ENCODE measurements around the gene B4GAT1. TPM values are rescaled to one million over a fixed set of nuclear protein-coding genes. Genes with fewer than 3 reads are reported as not detected.

B4GAT1 gene
- total and polyA plus RNA-seq, 2 of the 13 experiments (the other 11 are each of a cell fraction or from before 2014, with no cell fraction given): 40.4 to 109 TPM

DNA sequence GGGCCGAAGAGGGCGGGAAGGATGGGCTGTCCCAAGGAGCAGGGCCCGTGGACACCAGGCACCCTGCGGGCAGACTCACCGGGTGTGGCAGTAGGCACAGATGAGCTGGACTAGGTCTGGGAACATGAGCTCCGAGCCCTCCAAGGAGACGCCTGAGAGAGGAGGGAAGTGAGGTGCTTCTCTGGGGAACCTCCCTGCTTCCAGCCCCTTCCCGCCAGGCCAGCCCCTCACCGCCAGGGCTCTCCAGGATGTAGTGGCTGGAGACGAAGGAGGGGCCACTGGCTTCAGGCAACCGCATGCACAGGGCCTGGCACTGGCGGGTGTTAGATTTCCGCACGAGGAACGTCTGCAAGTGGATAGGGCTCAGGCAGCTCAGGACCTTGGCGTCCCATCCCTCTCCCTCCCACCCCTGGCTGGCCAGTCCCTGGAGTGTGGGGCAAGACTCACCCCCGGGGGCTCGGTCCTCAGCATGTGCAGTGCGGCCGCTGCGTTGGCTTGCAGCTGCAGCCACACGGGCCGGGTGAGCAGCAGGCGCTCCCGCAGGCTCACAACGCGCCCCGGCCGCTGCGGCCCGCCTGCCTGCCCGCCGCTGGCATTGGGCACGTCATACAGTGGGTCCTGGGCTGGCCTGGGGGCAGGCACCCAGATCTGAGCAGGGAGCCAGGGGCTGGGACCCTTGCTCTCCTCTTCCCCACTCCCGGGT is 11.7 kb downstream of the B4GAT1 start (continued):
- TF ChIP-seq, protein P1, sequence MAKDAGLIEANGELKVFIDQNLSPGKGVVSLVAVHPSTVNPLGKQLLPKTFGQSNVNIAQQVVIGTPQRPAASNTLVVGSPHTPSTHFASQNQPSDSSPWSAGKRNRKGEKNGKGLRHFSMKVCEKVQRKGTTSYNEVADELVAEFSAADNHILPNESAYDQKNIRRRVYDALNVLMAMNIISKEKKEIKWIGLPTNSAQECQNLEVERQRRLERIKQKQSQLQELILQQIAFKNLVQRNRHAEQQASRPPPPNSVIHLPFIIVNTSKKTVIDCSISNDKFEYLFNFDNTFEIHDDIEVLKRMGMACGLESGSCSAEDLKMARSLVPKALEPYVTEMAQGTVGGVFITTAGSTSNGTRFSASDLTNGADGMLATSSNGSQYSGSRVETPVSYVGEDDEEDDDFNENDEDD (CRISPR knock-in tag; IDR thresholded peaks at IDR 0.05; ENCODE audit: borderline replicate concordance): 0 out of 2 replicates have a peak, but pooled peaks have one; percentile 31
- 0 out of 2 replicates have a peak, but pooled peaks have one; percentile 11 for TF ChIP-seq SAFB2 (CRISPR knock-in tag; IDR thresholded peaks at IDR 0.05; ENCODE audit: borderline replicate concordance, low read depth)
- TF ChIP-seq, protein P2, sequence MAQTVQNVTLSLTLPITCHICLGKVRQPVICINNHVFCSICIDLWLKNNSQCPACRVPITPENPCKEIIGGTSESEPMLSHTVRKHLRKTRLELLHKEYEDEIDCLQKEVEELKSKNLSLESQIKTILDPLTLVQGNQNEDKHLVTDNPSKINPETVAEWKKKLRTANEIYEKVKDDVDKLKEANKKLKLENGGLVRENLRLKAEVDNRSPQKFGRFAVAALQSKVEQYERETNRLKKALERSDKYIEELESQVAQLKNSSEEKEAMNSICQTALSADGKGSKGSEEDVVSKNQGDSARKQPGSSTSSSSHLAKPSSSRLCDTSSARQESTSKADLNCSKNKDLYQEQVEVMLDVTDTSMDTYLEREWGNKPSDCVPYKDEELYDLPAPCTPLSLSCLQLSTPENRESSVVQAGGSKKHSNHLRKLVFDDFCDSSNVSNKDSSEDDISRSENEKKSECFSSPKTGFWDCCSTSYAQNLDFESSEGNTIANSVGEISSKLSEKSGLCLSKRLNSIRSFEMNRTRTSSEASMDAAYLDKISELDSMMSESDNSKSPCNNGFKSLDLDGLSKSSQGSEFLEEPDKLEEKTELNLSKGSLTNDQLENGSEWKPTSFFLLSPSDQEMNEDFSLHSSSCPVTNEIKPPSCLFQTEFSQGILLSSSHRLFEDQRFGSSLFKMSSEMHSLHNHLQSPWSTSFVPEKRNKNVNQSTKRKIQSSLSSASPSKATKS (CRISPR knock-in tag; IDR thresholded peaks at IDR 0.05): no peak
- no peak for TF ChIP-seq LCORL (IDR thresholded peaks at IDR 0.05)
- TF ChIP-seq LCORL (CRISPR knock-in tag; IDR thresholded peaks at IDR 0.05): no peak
- TF ChIP-seq ATM (IDR thresholded peaks at IDR 0.05; ENCODE audit: borderline replicate concordance): no peak
- no peak for TF ChIP-seq NFIC (IDR thresholded peaks at IDR 0.05; ENCODE audit: low read length)
- no peak for TF ChIP-seq ZFP36L1 (CRISPR knock-in tag; IDR thresholded peaks at IDR 0.05)
- TF ChIP-seq, protein P3, sequence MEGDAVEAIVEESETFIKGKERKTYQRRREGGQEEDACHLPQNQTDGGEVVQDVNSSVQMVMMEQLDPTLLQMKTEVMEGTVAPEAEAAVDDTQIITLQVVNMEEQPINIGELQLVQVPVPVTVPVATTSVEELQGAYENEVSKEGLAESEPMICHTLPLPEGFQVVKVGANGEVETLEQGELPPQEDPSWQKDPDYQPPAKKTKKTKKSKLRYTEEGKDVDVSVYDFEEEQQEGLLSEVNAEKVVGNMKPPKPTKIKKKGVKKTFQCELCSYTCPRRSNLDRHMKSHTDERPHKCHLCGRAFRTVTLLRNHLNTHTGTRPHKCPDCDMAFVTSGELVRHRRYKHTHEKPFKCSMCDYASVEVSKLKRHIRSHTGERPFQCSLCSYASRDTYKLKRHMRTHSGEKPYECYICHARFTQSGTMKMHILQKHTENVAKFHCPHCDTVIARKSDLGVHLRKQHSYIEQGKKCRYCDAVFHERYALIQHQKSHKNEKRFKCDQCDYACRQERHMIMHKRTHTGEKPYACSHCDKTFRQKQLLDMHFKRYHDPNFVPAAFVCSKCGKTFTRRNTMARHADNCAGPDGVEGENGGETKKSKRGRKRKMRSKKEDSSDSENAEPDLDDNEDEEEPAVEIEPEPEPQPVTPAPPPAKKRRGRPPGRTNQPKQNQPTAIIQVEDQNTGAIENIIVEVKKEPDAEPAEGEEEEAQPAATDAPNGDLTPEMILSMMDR (CRISPR knock-in tag; IDR thresholded peaks at IDR 0.05): 0 out of 2 replicates have a peak, but pooled peaks have one; percentile 10
- no peak for TF ChIP-seq HNF4A (CRISPR knock-in tag; IDR thresholded peaks at IDR 0.05)
- TF ChIP-seq, protein P4, sequence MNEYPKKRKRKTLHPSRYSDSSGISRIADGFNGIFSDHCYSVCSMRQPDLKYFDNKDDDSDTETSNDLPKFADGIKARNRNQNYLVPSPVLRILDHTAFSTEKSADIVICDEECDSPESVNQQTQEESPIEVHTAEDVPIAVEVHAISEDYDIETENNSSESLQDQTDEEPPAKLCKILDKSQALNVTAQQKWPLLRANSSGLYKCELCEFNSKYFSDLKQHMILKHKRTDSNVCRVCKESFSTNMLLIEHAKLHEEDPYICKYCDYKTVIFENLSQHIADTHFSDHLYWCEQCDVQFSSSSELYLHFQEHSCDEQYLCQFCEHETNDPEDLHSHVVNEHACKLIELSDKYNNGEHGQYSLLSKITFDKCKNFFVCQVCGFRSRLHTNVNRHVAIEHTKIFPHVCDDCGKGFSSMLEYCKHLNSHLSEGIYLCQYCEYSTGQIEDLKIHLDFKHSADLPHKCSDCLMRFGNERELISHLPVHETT (CRISPR knock-in tag; conservative IDR thresholded peaks at IDR 0.05): no peak
- no peak for TF ChIP-seq ZNF709 (CRISPR knock-in tag; IDR thresholded peaks at IDR 0.05)
- TF ChIP-seq ZNF839 (CRISPR knock-in tag; IDR thresholded peaks at IDR 0.05; ENCODE audit: borderline replicate concordance): no peak
- TF ChIP-seq, protein P5, sequence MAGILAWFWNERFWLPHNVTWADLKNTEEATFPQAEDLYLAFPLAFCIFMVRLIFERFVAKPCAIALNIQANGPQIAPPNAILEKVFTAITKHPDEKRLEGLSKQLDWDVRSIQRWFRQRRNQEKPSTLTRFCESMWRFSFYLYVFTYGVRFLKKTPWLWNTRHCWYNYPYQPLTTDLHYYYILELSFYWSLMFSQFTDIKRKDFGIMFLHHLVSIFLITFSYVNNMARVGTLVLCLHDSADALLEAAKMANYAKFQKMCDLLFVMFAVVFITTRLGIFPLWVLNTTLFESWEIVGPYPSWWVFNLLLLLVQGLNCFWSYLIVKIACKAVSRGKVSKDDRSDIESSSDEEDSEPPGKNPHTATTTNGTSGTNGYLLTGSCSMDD (CRISPR knock-in tag; IDR thresholded peaks at IDR 0.05): no peak
- TF ChIP-seq ZNF598 (CRISPR knock-in tag; IDR thresholded peaks at IDR 0.05; ENCODE audit: borderline replicate concordance): peak; percentile 41; the same call in 1 of the 2 replicates
- no peak for TF ChIP-seq TCF7 (IDR thresholded peaks at IDR 0.05; ENCODE audit: low read depth)
- TF ChIP-seq ZBTB7A (CRISPR knock-in tag; IDR thresholded peaks at IDR 0.05): no peak
- TF ChIP-seq ZNF691 (CRISPR knock-in tag; IDR thresholded peaks at IDR 0.05; ENCODE audit: borderline replicate concordance, low read depth): no peak
- 0 out of 2 replicates have a peak, but pooled peaks have one; percentile 11 for TF ChIP-seq ZFY (CRISPR knock-in tag; IDR thresholded peaks at IDR 0.05)
- TF ChIP-seq ATF2 (CRISPR knock-in tag; IDR thresholded peaks at IDR 0.05): no peak
